Stimulated activated CD8-positive, alpha-beta memory T cell treated with anti-CD3 and anti-CD28 coated beads, Interleukin-12 subunit alpha, Interleukin-12 subunit beta, amount 100 ng/mL, for 1 hour (primary cell): ENCODE data around the gene ANKLE1.
"Not testable (repeated sequence)": the region's sequence is repeated elsewhere in the genome, so short reads cannot be mapped to it uniquely, and the experiment has no call there.

ENCODE experiments used
- DNase-seq: peaks from one replicate; pipeline ENCODE4 v3.0.0-alpha.2; 2020; ENCODE audit warnings: low read depth

Gene ANKLE1

GRCh38 chr19:17283504-17283996 lies 1.8 kb downstream of the ANKLE1 start:
- no peak for DNase-seq

DNA sequence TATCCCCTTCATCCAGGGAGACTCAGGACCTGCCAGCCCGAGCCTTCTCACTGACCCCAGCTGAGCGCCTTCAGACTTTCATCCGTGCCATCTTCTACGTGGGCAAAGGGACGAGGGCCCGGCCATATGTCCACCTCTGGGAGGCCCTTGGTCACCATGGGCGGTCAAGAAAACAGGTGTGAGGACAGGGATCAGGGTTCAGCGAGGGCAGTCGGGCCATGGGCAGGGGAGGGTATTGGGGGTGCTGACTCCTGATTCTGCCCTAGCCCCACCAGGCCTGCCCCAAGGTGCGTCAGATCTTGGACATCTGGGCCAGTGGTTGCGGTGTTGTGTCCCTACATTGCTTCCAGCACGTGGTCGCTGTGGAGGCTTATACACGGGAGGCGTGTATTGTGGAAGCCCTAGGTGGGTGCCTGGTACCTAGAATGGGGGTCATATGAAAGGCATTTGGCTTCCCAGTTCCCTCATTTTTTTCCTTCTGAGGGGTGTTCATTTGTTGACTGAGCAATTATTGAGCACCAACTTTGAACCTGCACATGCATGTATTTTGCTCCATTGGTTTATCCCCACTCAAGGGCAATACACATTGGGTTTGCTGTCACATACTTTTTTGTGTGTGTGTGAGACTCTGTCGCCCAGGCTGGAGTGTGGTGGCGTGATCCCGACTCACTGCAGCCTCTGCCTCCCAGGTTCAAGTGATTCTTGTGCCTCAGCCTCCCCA lies 3.9 kb downstream of the ANKLE1 start:
- no peak for DNase-seq

- DNase-seq = no peak
These were observed 4.6 kb downstream of the ANKLE1 start for GRCh38 chr19:17286263-17286662.

- no peak for DNase-seq
These were observed 5.1 kb downstream of the ANKLE1 start for GRCh38 chr19:17286752-17287151.

- DNase-seq = no peak
These were observed 7.8 kb downstream of the ANKLE1 start for GRCh38 chr19:17289489-17289888.

- peak; percentile 53 for DNase-seq
These were observed 10.8 kb downstream of the ANKLE1 start for GRCh38 chr19:17292301-17293074.

DNA sequence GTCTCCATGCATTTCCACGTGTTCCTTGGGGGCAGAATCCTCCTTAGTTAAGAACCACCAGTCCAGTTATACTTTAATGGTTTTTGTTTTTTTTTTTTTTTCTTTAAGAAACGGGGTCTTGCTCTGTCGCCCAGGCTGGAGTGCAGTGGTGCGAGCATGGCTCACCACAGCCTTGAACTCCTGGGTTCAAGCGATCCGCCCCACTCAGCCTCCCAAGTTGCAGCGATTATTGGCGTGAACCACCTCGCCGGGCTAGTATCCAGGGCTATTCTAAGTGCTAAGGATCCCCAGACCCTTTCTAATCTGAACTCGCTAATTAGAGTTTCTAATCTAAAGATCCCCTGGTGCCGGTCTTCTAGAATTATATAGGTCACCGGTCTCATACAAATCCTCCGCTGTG lies 11.9 kb downstream of the ANKLE1 start:
- DNase-seq = no peak

DNA sequence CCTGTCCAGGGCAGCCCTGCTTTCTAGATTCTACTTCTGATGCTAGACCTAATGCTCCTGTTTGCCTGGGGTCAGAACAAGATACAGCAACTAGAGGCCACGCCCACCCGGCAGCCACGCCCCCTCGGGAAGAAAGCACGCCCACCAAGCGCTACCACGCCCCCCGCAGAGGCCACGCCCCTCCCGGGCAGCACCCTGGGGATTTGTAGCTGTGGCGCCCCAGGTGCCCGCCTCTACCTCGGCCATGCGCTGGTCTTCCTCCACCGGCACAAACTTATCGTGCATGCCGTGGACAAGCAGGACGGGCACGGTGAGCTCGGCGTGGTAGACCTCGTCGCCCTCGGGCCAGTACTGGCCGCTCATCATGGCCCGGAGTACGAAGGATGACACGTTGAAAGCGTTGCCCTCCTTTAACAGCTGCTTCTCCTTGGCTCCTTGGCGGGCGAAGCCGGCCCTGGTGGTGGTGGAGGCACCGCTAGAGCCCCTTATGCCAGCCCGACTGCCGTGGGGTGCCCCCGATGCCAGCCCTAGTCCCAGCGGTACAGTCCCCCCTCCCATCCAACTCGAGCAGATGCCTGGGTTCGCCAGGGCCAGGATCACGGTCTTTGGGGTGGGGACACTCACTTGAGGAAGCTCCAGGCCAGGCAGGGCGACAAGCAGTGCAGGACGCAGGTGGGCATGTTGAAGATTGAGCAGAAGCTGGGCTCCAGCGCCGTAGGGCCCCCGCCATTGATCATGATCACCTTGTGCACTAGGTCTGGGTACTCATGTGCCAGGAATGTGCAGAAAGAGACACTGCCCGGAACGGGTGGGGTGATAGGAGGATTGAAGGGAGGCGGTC lies 12.6 kb downstream of the ANKLE1 start:
- no peak for DNase-seq

- not testable (repeated sequence) for DNase-seq
These were observed 13.8 kb downstream of the ANKLE1 start for GRCh38 chr19:17295551-17295950.

GRCh38 chr19:17296273-17296672 lies 14.6 kb downstream of the ANKLE1 start:
- DNase-seq = no peak

DNA sequence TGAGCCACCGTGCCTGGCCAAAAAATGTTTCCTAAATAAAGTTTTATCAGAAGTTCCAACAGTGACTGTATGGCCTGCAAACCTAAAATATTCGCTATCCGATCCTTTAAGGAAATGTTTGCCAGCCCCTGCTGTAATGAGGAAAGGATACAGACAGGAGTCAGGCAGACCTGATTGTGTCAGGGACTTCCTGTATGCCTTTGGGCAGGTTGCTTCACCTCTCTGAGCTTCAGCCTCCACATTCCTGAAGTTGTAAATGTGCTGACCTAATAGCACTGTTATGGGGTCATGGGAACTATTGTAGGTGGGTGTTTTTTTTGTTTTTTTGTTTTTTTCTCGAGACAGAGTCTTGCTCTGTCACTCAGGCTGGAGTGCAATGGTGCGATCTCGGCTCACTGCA lies 15.3 kb downstream of the ANKLE1 start:
- no peak for DNase-seq

GRCh38 chr19:17300992-17301619 lies 19.4 kb downstream of the ANKLE1 start:
- DNase-seq = no peak

DNA sequence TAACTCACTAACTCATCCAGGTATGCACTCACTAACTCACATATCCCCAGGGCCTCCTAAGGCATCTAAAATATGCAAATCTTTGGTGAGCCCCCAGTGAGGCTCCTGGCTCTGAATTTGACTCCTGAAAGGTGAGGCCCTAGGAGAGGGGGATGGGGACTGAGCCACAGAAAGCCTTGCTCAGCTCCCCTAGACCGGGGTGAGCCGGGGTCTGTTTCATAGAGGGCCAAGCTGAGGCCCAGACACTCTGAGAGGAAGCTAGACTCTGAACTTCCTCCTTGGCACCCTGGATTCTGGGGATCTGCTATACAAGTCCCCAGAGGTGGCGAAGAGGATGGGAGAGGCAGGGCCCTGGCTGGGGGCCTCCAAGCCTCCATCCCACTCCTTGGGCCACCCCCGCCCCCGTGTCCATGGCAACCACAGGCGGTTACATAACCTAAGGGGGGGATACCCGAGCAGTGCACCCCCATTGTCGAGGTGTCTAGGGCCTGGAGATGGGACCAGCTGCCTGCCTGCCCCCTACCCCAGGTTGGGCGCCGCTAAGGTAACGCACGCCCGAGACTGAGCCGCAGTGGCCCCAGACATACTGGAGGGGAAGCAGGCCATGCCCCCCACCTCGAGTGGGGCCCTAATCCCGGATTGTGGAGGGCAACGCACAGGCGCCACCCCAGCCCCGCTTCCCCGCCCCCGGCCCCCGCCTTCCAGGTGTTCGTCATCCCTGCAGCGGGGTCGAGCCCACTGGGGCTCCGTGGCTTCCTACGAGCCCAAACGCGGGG lies 20.9 kb downstream of the ANKLE1 start:
- no peak for DNase-seq

- peak; percentile 87 for DNase-seq
These were observed 21.7 kb downstream of the ANKLE1 start, which contains the start of gene ABHD8 for GRCh38 chr19:17303167-17303939. Gene ABHD8 (minus strand): TSS chr19:17303425. CDS start chr19:17301616, 1,809 bp downstream.

GRCh38 chr19:17303940-17304267 lies 22.2 kb downstream of the ANKLE1 start:
- DNase-seq = no peak

- no peak for DNase-seq
These were observed 22.9 kb downstream of the ANKLE1 start for GRCh38 chr19:17304386-17305215.

DNA sequence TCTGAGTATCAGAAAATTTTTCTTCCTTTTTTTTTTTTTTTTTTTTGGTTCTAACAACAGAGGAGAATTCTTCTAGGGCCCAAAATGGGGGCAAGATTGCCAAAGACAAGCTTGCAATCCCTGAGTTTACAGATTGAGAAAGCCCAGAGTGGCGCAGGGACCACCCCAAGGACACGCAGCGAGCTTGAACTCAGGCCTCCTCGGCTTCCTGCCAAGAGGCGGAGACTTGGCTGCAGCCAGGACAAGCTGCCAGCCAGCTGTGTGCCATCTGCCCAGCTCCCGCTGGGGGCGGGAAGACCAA lies 23.5 kb downstream of the ANKLE1 start:
- DNase-seq = no peak

GRCh38 chr19:17305517-17306284 lies 24.0 kb downstream of the ANKLE1 start, which contains the start of gene MRPL34:
Gene MRPL34 (plus strand): TSS chr19:17305872. CDS start chr19:17305893, 21 bp downstream.
- DNase-seq = peak; percentile 89

- no peak for DNase-seq
These were observed 24.6 kb downstream of the ANKLE1 start for GRCh38 chr19:17306285-17306714.
